ENCODE measurements around the gene BPGM.

Gene BPGM

GRCh38 chr7:134630893-134631292 is 15.8 kb upstream of the BPGM start:
- no peak for TF ChIP-seq CTCF (IDR thresholded peaks at IDR 0.05; ENCODE audit: borderline replicate concordance, control extremely low read depth, extremely low read depth, insufficient read depth, missing control alignments)
- DNase-seq (ENCODE audit: low spot score), result no peak
- in situ Hi-C loops (cut with MboI; ENCODE audit: low sequenced_read_pairs, unreplicated experiment), result no loop called here

DNA sequence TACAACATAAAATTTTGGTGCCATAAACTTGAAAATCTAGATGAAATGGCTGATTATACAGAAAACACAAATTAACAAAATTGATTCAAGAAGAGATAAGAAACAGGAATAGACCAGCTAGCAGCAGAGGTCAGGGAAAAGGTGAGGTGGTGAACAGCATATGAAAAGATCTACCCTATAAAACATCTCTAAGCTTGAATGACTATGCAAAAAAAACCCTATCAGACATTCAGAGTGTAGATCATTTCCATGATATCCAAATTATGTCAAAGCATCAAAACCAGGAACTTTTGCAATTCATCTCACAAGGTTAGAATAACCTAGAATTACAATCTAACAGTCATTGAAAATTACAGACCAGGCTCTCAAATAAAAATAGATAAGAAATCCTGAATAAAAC is 14.6 kb upstream of the BPGM start:
- no peak for DNase-seq (ENCODE audit: low spot score)
- in situ Hi-C loops (cut with MboI; ENCODE audit: low sequenced_read_pairs, unreplicated experiment), result no loop called here
- TF ChIP-seq CTCF (IDR thresholded peaks at IDR 0.05; ENCODE audit: borderline replicate concordance, control extremely low read depth, extremely low read depth, insufficient read depth, missing control alignments), result no peak

GRCh38 chr7:134632937-134633540 is 13.6 kb upstream of the BPGM start:
- peak; percentile 60 for TF ChIP-seq CTCF (IDR thresholded peaks at IDR 0.05; ENCODE audit: borderline replicate concordance, control extremely low read depth, extremely low read depth, insufficient read depth, missing control alignments)
- DNase-seq (ENCODE audit: low spot score), result no peak
- in situ Hi-C loops (cut with MboI; ENCODE audit: low sequenced_read_pairs, unreplicated experiment), result no loop called here

DNA sequence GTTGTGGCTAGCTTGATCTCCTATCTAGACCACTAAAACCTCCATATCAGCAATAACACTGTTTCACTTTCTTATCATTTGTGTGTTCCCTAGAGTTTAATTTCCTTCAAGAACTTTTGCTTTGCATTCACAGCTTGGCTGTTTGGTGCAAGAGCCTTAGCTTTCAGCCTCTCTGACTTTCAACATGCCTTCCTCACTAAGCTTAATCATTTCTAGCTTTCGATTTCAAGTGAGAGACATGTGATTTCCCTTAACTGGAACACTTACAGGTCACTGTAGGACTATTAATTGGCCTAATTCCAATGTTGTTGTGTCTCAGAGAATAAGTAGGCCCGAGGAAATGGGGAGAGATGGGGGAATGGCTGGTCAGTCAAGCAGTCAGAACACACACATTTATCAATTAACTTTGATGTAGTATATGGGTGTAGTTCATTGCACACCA is 10.6 kb upstream of the BPGM start:
- in situ Hi-C loops (cut with MboI; ENCODE audit: low sequenced_read_pairs, unreplicated experiment), result no loop called here
- TF ChIP-seq CTCF (IDR thresholded peaks at IDR 0.05; ENCODE audit: borderline replicate concordance, control extremely low read depth, extremely low read depth, insufficient read depth, missing control alignments), result no peak
- no peak for DNase-seq (ENCODE audit: low spot score)

GRCh38 chr7:134637441-134637840 is 9.2 kb upstream of the BPGM start:
- no peak for TF ChIP-seq CTCF (IDR thresholded peaks at IDR 0.05; ENCODE audit: borderline replicate concordance, control extremely low read depth, extremely low read depth, insufficient read depth, missing control alignments)
- no peak for DNase-seq (ENCODE audit: low spot score)
- in situ Hi-C loops (cut with MboI; ENCODE audit: low sequenced_read_pairs, unreplicated experiment), result no loop called here

DNA sequence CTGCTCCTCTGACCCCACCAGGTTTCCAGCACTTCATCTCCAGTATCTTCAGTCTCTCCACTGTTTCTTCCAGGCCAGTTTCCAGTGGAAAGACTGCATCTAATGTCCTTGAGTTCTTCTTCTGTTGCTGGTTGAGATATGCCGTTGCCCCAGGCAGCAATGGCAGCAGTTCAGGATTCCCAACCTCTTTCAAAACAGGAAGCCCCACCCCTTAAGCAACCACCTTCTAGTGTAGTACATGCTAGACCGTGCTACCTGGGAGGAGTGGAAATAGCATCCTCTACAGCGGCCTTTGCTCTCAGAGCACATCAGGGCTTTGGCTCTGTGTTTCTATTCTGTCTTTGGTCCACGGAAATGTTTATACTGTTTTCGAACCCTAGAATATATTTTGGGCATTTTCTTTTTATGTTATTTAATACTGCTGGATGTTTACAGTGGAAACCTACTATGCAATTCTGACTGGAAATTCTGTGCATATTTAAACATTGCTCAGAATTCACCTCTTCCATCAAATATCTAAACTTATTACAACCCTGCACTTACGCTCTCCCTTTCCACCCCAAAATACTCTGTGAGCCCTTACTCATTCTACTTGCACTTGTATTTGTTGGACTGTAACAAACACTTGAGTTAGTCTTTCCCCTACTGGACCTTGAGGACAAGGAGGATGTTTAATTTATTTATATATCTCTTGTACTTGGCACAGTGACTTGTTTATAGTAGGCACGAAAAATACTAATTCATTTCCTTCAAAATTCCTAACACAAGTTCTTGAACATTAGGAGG is 8.5 kb upstream of the BPGM start:
- no peak for TF ChIP-seq CTCF (IDR thresholded peaks at IDR 0.05; ENCODE audit: borderline replicate concordance, control extremely low read depth, extremely low read depth, insufficient read depth, missing control alignments)
- in situ Hi-C loops (cut with MboI; ENCODE audit: low sequenced_read_pairs, unreplicated experiment), result no loop called here
- DNase-seq (ENCODE audit: low spot score), result no peak
